PC-9 (cell line): ENCODE data around the gene MACROH2A1. TPM values are rescaled to one million over a fixed set of nuclear protein-coding genes. Genes with fewer than 3 reads are reported as not detected.

Experiments
- BruUV-seq: library from RNA; stranded (reverse); fragments of 400-500 nt; replicated peaks from 2 replicates; lab custom pipeline; 2021; lab: Mats Ljungman, UMichigan
- CTCF ChIA-PET: fragments of 300-600 bp; sonication (Branson Sonifier 250); formaldehyde crosslinking; loops from one replicate; lab custom pipeline; 2022; ENCODE audit warnings: antibody characterized with exemption; lab: Charles Lee
- POLR2A ChIA-PET: fragments of 300-600 bp; sonication (Branson Sonifier 250); formaldehyde crosslinking; loops from one replicate; lab custom pipeline; 2022; ENCODE audit warnings: antibody characterized with exemption; ENCODE audit not compliant: unreplicated experiment; lab: Charles Lee
- DNase-seq, 2 experiments: peaks; one replicate each; pipeline versions ENCODE4 v3.0.0 to v3.0.0-alpha.2; 2015 to 2022; ENCODE audit warnings: mixed read lengths in 1 of 2
- H2AFZ ChIP-seq: fragments of 200-600 bp; sonication (generic); 2 replicates; pipeline ENCODE4 v1.8.1; 2017; ENCODE audit warnings: antibody characterized with exemption
- H3F3A ChIP-seq: fragments of 200-600 bp; sonication (generic); 2 replicates; pipeline ENCODE4 v1.8.1; 2017; ENCODE audit warnings: antibody characterized with exemption, mild to moderate bottlenecking, low read depth; ENCODE audit not compliant: insufficient read depth
- H3K27ac ChIP-seq: fragments of 200-600 bp; sonication (generic); 2 replicates; pipeline ENCODE4 v1.6.1; 2016; ENCODE audit warnings: mixed run types
- H3K27me3 ChIP-seq: fragments of 200-600 bp; sonication (generic); 2 replicates; pipeline ENCODE4 v1.6.1; 2016; ENCODE audit warnings: low read depth, mixed run types; ENCODE audit not compliant: insufficient read depth
- H3K36me3 ChIP-seq: fragments of 200-600 bp; sonication (generic); 2 replicates; pipeline ENCODE4 v1.6.1; 2016; ENCODE audit warnings: low read depth, mixed run types
- H3K4me1 ChIP-seq: fragments of 200-600 bp; sonication (generic); replicated peaks from 2 replicates; pipeline ENCODE4 v1.6.1; 2016; ENCODE audit warnings: mixed run types; ENCODE audit not compliant: insufficient read depth
- H3K4me2 ChIP-seq: fragments of 200-600 bp; sonication (generic); 2 replicates; pipeline ENCODE4 v1.6.1; 2017; ENCODE audit warnings: mixed run types
- H3K4me3 ChIP-seq: fragments of 200-600 bp; sonication (generic); 2 replicates; pipeline ENCODE4 v1.6.1; 2016; ENCODE audit warnings: mixed run types
- H3K79me2 ChIP-seq: fragments of 200-600 bp; sonication (generic); 2 replicates; pipeline ENCODE4 v1.6.1; 2017; ENCODE audit warnings: low read depth, mixed run types
- H3K9me2 ChIP-seq: fragments of 200-600 bp; sonication (generic); 2 replicates; pipeline ENCODE4 v1.8.1; 2017; ENCODE audit warnings: mild to moderate bottlenecking; ENCODE audit not compliant: insufficient read depth
- H3K9me3 ChIP-seq: fragments of 200-600 bp; sonication (generic); 2 replicates; pipeline ENCODE4 v1.8.1; 2016; ENCODE audit warnings: low read depth; ENCODE audit not compliant: insufficient read depth
- H4K20me1 ChIP-seq: fragments of 200-600 bp; sonication (generic); 2 replicates; pipeline ENCODE4 v1.8.1; 2017; ENCODE audit not compliant: insufficient read depth
- EZH2 ChIP-seq: fragments of 200-600 bp; sonication (generic); IDR thresholded peaks from 2 replicates; pipeline ENCODE4 v1.8.0; 2017; ENCODE audit warnings: antibody characterized with exemption, low read depth
- intact Hi-C: fragments of 100-400 bp; cut with micrococcal nuclease; formaldehyde crosslinking; loops from one replicate; pipeline ENCODE4 v1.10.0; 2022; ENCODE audit not compliant: unreplicated experiment
- total RNA-seq: library from RNA; stranded (reverse); gene quantifications from 2 replicates; pipeline ENCODE4 v1.2.3, GENCODE V29; 2021
- TF ChIP-seq, protein P1 (sequence below): fragments of 200-600 bp; sonication (generic); conservative IDR thresholded peaks from 2 replicates; pipeline ENCODE4 v1.6.1; 2017; ENCODE audit warnings: mixed run types, antibody characterized with exemption, mild to moderate bottlenecking, moderate library complexity

The MACROH2A1 gene
- total RNA-seq, 1 experiment from 2014 or later = 223 TPM

DNA sequence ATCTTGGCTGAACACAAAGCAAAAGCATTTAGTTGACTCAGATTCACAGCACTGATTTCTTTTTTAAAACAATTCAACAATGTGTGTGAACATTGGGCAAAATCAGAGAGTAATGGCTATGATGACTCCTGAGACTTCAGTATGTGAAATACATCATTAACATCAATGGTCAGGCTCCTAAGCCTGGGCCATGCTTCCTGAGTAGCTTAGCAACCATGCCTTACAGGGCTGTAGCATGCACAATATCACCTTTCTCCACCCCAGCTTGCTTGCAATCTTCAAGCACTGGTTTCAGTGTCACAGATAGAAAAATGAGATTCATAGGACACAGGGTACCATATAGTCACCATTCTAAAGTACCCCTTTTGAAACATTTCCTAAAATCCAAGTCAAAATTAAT is 41.3 kb downstream of the MACROH2A1 start:
- H3K9me3 ChIP-seq = no peaks in the 10 kb centered on the region
- no TSS peak for BruUV-seq
- no peaks in the 10 kb centered on the region for H3K4me1 ChIP-seq
- no peaks in the 10 kb centered on the region for H3F3A ChIP-seq
- no peak overlapping the region for H2AFZ ChIP-seq
- H3K36me3 ChIP-seq = peaks cover 11% of the 10 kb centered on the region; the same call in 1 of the 2 replicates
- TF ChIP-seq EZH2 = no peak
- TF ChIP-seq, protein P1, sequence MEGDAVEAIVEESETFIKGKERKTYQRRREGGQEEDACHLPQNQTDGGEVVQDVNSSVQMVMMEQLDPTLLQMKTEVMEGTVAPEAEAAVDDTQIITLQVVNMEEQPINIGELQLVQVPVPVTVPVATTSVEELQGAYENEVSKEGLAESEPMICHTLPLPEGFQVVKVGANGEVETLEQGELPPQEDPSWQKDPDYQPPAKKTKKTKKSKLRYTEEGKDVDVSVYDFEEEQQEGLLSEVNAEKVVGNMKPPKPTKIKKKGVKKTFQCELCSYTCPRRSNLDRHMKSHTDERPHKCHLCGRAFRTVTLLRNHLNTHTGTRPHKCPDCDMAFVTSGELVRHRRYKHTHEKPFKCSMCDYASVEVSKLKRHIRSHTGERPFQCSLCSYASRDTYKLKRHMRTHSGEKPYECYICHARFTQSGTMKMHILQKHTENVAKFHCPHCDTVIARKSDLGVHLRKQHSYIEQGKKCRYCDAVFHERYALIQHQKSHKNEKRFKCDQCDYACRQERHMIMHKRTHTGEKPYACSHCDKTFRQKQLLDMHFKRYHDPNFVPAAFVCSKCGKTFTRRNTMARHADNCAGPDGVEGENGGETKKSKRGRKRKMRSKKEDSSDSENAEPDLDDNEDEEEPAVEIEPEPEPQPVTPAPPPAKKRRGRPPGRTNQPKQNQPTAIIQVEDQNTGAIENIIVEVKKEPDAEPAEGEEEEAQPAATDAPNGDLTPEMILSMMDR = no peak
- H4K20me1 ChIP-seq = peaks cover 11% of the 10 kb centered on the region; the same call in 1 of the 2 replicates
- H3K27ac ChIP-seq = no peak overlapping the region
- H3K4me3 ChIP-seq = no peak overlapping the region
- POLR2A ChIA-PET = no interaction called here
- CTCF ChIA-PET = no interaction called here
- intact Hi-C loops = loop anchor here (10.0 kb wide), 1 partner anchor 67 kb away; no protein-coding TSS in a partner anchor
- H3K9me2 ChIP-seq = no peaks in the 10 kb centered on the region
- no peak for DNase-seq
- H3K79me2 ChIP-seq = no peaks in the 10 kb centered on the region
- H3K27me3 ChIP-seq = no peaks in the 10 kb centered on the region
- H3K4me2 ChIP-seq = no peak overlapping the region

DNA sequence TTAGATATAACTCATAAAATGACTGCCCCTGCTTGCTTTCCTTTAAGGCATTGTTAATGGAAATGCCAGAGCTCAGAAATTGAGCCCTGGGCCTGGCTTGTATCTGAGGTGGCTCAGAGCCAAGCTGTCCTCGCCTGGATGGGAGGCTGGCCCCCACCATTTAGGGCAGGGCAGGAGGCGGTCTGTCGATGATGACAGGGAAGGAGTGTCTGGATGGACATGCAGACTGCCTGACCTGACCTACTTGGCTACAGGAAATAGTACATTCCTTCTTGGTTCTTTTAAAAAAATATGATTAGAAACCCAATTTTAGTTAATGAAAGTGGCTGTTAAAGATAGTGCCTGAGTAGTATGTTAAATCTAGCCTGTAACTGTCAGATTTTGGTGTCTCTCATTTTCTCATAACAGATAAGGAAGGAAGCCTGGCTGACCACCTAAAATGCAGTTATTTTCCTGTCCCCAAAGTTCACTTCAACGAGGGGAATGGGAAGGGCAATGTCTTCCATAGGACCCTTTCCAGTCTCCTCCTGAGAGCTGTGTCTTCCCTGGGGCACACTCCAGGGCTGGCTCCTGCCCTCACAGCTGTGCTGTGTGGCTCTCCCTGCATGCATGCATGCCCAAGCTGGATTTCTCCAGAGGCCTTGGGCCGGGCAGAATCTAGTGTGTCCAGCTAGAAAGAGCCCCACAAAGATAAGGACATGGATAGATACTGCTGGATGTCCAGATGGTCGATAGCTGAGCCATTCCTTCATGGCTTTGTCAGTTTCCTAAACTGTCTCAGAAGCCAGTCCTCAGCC is 42.3 kb downstream of the MACROH2A1 start:
- CTCF ChIA-PET = no interaction called here
- POLR2A ChIA-PET = no interaction called here
- H3K4me1 ChIP-seq = no peaks in the 10 kb centered on the region
- no peak overlapping the region for H3K4me3 ChIP-seq
- H3K27me3 ChIP-seq = no peaks in the 10 kb centered on the region
- BruUV-seq = no TSS peak
- no peak overlapping the region for H2AFZ ChIP-seq
- H3K27ac ChIP-seq = no peak overlapping the region
- H3K79me2 ChIP-seq = no peaks in the 10 kb centered on the region
- no peak overlapping the region for H3K4me2 ChIP-seq
- H3K9me2 ChIP-seq = no peaks in the 10 kb centered on the region
- H3K9me3 ChIP-seq = no peaks in the 10 kb centered on the region
- TF ChIP-seq, protein P1 = no peak
- TF ChIP-seq EZH2 = no peak
- H3F3A ChIP-seq = no peaks in the 10 kb centered on the region
- DNase-seq = no peak
- H4K20me1 ChIP-seq = peaks cover 13% of the 10 kb centered on the region; the same call in 1 of the 2 replicates
- H3K36me3 ChIP-seq = 0 out of 2 replicates have a peak, but pooled peaks cover 4% of the 10 kb centered on the region
- intact Hi-C loops = loop anchor here (10.0 kb wide), 1 partner anchor 68 kb away; no protein-coding TSS in a partner anchor

DNA sequence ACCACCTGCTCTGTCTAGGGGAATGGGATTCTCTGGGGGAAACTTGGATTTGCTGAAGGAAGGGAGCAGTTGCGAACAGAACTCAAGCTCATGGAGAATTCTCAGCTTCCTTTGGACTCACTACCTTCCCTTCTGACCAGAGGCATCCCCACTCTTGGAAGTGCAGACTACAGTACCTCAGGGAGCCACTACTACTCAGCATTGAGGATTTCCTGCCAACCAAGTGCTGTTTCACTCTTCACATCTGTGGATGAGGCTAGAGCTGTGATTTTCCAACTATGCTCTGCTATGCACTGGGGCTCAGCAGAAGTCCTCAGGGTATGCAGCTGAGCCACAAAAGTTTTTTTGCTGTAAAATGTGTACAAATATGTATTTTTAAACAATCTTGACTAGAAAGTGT is 43.9 kb downstream of the MACROH2A1 start:
- H3K9me3 ChIP-seq = no peaks in the 10 kb centered on the region
- ChIA-PET CTCF (no interaction called here), POLR2A (interaction anchor here (0.6 kb wide), 1 partner anchor 22 kb away, joined by 3 read pairs; no protein-coding TSS in a partner anchor)
- H2AFZ ChIP-seq = no peak overlapping the region
- no peak overlapping the region for H3K27ac ChIP-seq
- no peak for TF ChIP-seq EZH2
- TF ChIP-seq, protein P1 = no peak
- no peaks in the 10 kb centered on the region for H3K27me3 ChIP-seq
- no peak overlapping the region for H3K4me3 ChIP-seq
- H3F3A ChIP-seq = no peaks in the 10 kb centered on the region
- H4K20me1 ChIP-seq = peaks cover 15% of the 10 kb centered on the region
- no peaks in the 10 kb centered on the region for H3K4me1 ChIP-seq
- BruUV-seq = no TSS peak
- H3K79me2 ChIP-seq = no peaks in the 10 kb centered on the region
- H3K36me3 ChIP-seq = peaks cover 12% of the 10 kb centered on the region; the same call in 1 of the 2 replicates
- no peaks in the 10 kb centered on the region for H3K9me2 ChIP-seq
- H3K4me2 ChIP-seq = no peak overlapping the region
- intact Hi-C loops = loop anchor here (10.0 kb wide), 1 partner anchor 70 kb away; no protein-coding TSS in a partner anchor
- no peak for DNase-seq
